Testis (tissue), 2 donors: ENCODE data around the gene MPRIP.

Experiments used
- CTCF ChIP-seq, 3 experiments: fragments of 450-650 bp in 2 of 3; fragments of 200-600 bp in 1 of 3; sonication (generic) in 1 of 3; IDR thresholded peaks; one replicate each; pipeline ENCODE4 v1.5.1; 2016 to 2019; ENCODE audit warnings: antibody characterized with exemption in 3 of 3, mild to moderate bottlenecking in 2 of 3, moderate library complexity in 1 of 3
- POLR2A ChIP-seq: fragments of 450-650 bp; IDR thresholded peaks from one replicate; pipeline ENCODE4 v1.6.1; 2017; ENCODE audit warnings: antibody characterized with exemption, mild to moderate bottlenecking, moderate library complexity

GRCh38 chr17:17029938-17030337 lies 12.3 kb upstream of the MPRIP start:
- no peak for TF ChIP-seq CTCF (IDR thresholded peaks at IDR 0.05)
- no peak for TF ChIP-seq POLR2A
